NT2/D1 (cell line): ENCODE data around the gene KIF1C.
"Not testable (repeated sequence)": the region's sequence is repeated elsewhere in the genome, so short reads cannot be mapped to it uniquely, and the experiment has no call there.

Source experiments
- DNase-seq: peaks from one replicate; pipeline ENCODE4 v3.0.0-alpha.2; 2011; ENCODE audit warnings: low read depth, low spot score
- H3K27me3 ChIP-seq: 2 replicates; pipeline ENCODE4 v1.6.0; 2011; ENCODE audit warnings: mild to moderate bottlenecking; ENCODE audit not compliant: insufficient read length, insufficient read depth
- H3K36me3 ChIP-seq: 2 replicates; pipeline ENCODE4 v1.6.1; 2011; ENCODE audit warnings: mild to moderate bottlenecking, low read length, mixed read lengths; ENCODE audit not compliant: insufficient read depth, insufficient read length
- H3K4me1 ChIP-seq: 2 replicates; pipeline ENCODE4 v1.5.1; 2011; ENCODE audit not compliant: insufficient read depth, insufficient read length
- H3K4me3 ChIP-seq: 2 replicates; pipeline ENCODE4 v1.5.1; 2011; ENCODE audit warnings: low read depth; ENCODE audit not compliant: insufficient read length
- H3K9ac ChIP-seq: 2 replicates; pipeline ENCODE4 v1.6.0; 2011; ENCODE audit warnings: low read depth; ENCODE audit not compliant: insufficient read length
- H3K9me3 ChIP-seq: 2 replicates; pipeline ENCODE4 v1.5.1; 2011; ENCODE audit warnings: mild to moderate bottlenecking, low read length; ENCODE audit not compliant: insufficient read depth
- SUZ12 ChIP-seq: IDR thresholded peaks from 2 replicates; pipeline ENCODE4 v1.6.1; 2011; ENCODE audit not compliant: insufficient read length, insufficient read depth; ENCODE audit errors: extremely low read depth
- YY1 ChIP-seq: IDR thresholded peaks from 2 replicates; pipeline ENCODE4 v1.6.1; 2011; ENCODE audit not compliant: insufficient read length, insufficient read depth
- ZNF274 ChIP-seq: IDR thresholded peaks from 2 replicates; pipeline ENCODE4 v1.6.1; 2011; ENCODE audit warnings: mild to moderate bottlenecking, low read depth, low read length

The KIF1C gene

DNA sequence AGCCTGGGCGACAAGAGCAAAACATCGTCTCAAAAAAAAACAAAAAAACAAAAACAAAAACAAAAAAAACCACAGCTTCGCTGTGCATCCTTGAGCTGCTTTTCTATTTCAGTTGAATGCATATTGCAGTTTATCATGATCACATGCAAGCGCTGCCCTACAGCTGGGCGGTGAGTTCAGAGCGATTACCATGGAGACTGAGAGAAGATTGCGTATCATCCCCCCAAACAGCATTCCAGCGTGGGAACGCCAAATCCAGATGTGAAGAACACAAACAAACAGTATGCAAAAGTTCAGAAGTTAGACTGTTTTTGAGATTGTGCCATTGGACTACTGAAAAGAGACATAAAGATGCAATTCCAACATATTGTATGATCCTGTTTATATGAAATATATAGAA, 52.5 kb downstream of the KIF1C start:
- no peaks in the 10 kb centered on the region for H3K9me3 ChIP-seq
- DNase-seq, result no peak
- no peak for TF ChIP-seq SUZ12
- no peak for TF ChIP-seq YY1
- no peak for TF ChIP-seq ZNF274

DNA sequence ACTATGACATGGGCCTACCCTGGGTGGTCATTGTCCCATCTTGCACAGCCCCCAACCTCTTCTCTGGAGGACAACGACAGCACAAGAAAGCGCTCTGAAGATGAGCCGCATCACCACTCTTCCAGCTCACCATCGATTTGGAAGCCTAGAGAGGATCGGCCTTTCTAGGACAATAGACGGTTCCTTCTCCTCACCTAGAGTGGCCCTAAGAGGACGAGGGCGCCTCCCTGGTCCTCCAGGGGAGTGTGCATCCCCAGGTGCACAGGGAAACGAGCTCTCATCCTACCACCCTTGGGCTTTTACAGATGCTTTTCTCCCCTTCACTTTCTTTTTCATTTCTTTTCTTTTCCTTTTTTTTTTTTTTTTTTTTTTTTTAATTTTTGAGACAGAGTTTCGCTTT, 57.8 kb downstream of the KIF1C start:
- Histone ChIP-seq H3K27me3 (no peaks in the 10 kb centered on the region), H3K9ac (no peak overlapping the region), H3K36me3 (no peaks in the 10 kb centered on the region), H3K4me1 (no peaks in the 10 kb centered on the region), H3K4me3 (no peak overlapping the region), H3K9me3 (no peaks in the 10 kb centered on the region; the same call in 1 of the 2 replicates)
- TF ChIP-seq YY1 (no peak), SUZ12 (no peak), ZNF274 (no peak)
- no peak for DNase-seq

More for the DNA sequence above, 52.5 kb downstream of the KIF1C start:
- no peak overlapping the region for H3K9ac ChIP-seq
- no peaks in the 10 kb centered on the region for H3K36me3 ChIP-seq
- H3K4me1 ChIP-seq, result no peaks in the 10 kb centered on the region
- no peak overlapping the region for H3K4me3 ChIP-seq
- H3K27me3 ChIP-seq, result no peaks in the 10 kb centered on the region

DNA sequence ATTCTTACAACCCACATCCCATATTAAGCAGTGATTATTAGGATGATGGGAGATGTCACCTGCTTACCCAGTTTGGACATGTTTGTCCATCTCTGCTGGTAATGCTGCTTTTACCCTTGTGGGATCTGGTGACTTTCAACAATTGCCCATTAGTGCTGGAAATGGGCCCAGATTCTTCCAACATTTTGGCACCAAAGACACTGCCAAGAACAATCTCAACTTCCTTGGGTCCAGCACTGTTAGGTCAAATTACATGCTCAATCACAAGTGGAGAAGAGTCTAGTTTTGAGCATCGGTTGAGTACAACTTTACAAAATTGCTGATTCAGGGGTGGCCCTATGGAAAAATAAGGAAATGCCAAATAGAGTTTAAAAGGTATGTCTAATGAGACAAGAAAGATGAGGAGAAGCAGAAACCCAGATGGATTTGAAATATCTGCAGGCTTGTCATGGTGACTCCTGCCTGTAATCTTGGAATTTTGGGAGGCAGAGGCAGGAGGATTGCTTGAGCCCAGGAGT, 67.5 kb downstream of the KIF1C start:
- H3K9ac ChIP-seq, result no peak overlapping the region
- H3K27me3 ChIP-seq, result no peaks in the 10 kb centered on the region
- no peaks in the 10 kb centered on the region for H3K36me3 ChIP-seq
- H3K9me3 ChIP-seq, result no peaks in the 10 kb centered on the region
- no peak overlapping the region for H3K4me3 ChIP-seq
- no peak for DNase-seq
- no peaks in the 10 kb centered on the region for H3K4me1 ChIP-seq
- TF ChIP-seq SUZ12 (no peak), YY1 (no peak), ZNF274 (no peak)

DNA sequence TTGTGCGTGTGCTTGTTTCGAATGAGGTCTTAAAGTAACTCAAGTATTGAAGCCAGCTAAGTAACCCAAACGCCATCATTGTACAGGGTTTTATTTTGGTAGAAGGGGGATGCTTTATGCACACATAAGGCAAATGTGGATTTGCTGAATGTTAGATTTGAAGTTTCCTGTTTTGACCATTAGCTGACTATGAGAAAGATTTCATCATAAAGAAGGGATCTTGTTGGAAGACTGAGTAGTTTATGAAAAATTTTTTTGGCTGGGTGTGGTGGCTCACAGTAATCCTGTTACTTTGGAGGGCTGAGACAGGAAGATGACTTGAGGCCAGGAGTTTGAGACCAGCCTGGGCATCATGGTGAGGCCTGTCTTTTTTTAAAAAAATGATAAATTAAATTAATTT, 70.5 kb downstream of the KIF1C start:
- peaks cover 1% of the 10 kb centered on the region; the same call in 1 of the 2 replicates for H3K9me3 ChIP-seq
- no peak for TF ChIP-seq YY1
- TF ChIP-seq SUZ12, result no peak
- TF ChIP-seq ZNF274, result no peak
- H3K9ac ChIP-seq, result no peak overlapping the region
- H3K36me3 ChIP-seq, result no peaks in the 10 kb centered on the region
- no peaks in the 10 kb centered on the region for H3K27me3 ChIP-seq
- H3K4me1 ChIP-seq, result no peaks in the 10 kb centered on the region
- DNase-seq, result no peak
- no peak overlapping the region for H3K4me3 ChIP-seq

DNA sequence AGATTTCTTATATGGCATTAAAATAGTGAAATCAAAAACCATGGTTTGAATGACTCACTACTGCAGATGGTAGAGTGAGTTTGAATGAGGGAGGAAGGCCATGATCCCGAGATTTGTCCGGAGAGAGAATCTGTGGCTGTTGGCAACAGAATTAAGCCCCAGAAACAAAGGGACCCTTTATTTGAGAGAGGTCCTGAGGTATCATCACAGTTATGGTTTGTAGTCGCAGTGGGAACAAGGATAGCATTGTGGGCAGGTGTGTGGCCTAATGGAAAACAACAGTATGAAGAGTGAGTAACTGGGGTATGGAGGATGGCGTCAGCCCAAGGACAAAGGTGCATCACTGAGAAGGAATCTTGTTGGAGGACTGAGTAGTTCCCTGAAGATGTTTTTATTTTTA, 72.0 kb downstream of the KIF1C start:
- H3K9me3 ChIP-seq, result peaks cover 4% of the 10 kb centered on the region; the same call in 1 of the 2 replicates
- H3K4me1 ChIP-seq, result no peaks in the 10 kb centered on the region
- H3K9ac ChIP-seq, result no peak overlapping the region
- no peaks in the 10 kb centered on the region for H3K27me3 ChIP-seq
- no peak overlapping the region for H3K4me3 ChIP-seq
- no peak for DNase-seq
- TF ChIP-seq YY1 (no peak), ZNF274 (no peak), SUZ12 (no peak)
- no peaks in the 10 kb centered on the region for H3K36me3 ChIP-seq

DNA sequence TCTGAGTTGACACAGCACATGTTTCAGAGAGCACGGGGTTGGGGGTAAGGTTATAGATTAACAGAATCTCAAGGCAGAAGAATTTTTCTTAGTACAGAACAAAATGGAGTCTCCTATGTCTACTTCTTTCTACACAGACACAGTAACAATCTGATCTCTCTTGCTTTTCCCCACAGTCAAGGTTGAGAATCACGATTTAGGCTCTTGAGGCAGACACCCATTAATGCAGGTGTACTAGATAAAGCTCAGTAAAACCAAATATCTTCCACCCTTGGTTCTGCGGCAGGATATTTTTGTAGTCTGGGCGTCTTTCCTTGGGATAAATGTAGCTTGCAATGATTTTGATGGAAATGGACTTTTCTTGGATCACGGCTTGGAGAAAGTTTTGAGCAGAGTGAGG, 77.7 kb downstream of the KIF1C start:
- peaks cover 22% of the 10 kb centered on the region; the same call in 1 of the 2 replicates for H3K9me3 ChIP-seq
- H3K4me3 ChIP-seq, H3K27me3 ChIP-seq, H3K9ac ChIP-seq, H3K4me1 ChIP-seq, H3K36me3 ChIP-seq, DNase-seq: not testable (repeated sequence)

DNA sequence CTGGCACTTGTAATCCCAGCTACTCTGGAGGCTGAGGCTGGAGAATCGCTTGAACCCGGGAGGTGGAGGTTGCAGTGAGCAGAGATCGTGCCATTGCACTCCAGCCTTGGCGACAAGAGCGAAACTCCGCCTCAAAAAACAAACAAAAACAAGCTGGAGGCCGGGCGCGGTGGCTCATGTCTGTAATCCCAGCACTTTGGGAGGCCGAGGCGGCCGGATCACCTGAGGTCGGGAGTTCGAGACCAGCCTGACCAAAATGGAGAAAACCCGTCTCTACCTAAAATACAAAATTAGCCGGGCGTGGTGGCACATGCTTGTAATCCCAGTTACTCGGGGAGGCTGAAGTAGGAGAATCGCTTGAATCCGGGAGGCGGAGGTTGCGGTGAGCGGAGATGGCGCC, 79.5 kb downstream of the KIF1C start:
- not testable (repeated sequence) for H3K9ac ChIP-seq, H3K36me3 ChIP-seq, DNase-seq, H3K4me1 ChIP-seq, H3K27me3 ChIP-seq, H3K4me3 ChIP-seq
- H3K9me3 ChIP-seq, result peaks cover 22% of the 10 kb centered on the region; the same call in 1 of the 2 replicates

DNA sequence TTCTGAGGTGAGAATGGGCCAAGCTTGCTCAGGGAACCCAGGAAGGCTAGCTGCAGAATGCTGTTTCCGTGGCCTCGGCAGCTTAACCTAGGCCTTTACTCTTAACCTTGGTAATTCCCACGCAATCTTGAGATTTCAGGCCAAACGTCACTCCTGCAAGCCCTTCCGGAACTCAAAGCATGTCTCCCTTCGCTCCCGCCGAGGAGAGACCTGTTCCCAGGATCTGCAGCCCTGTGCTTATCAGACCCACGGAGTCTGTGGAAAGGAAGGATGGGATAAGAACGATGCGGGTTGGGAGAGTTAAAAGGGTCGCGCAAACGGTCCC, 80.0 kb downstream of the KIF1C start:
- TF ChIP-seq SUZ12 (no peak), YY1 (no peak)
- H3K27me3 ChIP-seq, result peaks cover 7% of the 10 kb centered on the region
- DNase-seq, result no peak
- H3K9me3 ChIP-seq, result peaks cover 22% of the 10 kb centered on the region; the same call in 1 of the 2 replicates
- no peak overlapping the region for H3K9ac ChIP-seq
- H3K4me1 ChIP-seq, result no peaks in the 10 kb centered on the region
- H3K36me3 ChIP-seq, result no peaks in the 10 kb centered on the region
- peak overlapping the region; percentile 35 for H3K4me3 ChIP-seq
